Naive thymus-derived CD8-positive, alpha-beta T cell (primary cell): Measurements from ENCODE around the gene TTC32. TPM values are rescaled to one million over a fixed set of nuclear protein-coding genes. Genes with fewer than 3 reads are reported as not detected.
A peak's percentile ranks its signal among the peaks of the same experiment; 100 is the strongest.

ENCODE experiments used
- ATAC-seq, 2 donors: fragments of 150-1000 bp; cut with Tn5 transposase in 1 of 2; sonication (Bioruptor Pico), chemical (Tn5 transposase) in 1 of 2; 1 replicate in 1 of 2; 2 replicates in 1 of 2; pipeline ENCODE4 v1.10.0; 2021; ENCODE audit warnings: mild to moderate bottlenecking in 2 of 2, moderate library complexity in 2 of 2
- POLR2A ChIA-PET: fragments of 350-600 bp; sonication (Branson Sonifier 250); formaldehyde crosslinking; loops from one replicate; lab custom pipeline; 2021; ENCODE audit warnings: antibody characterized with exemption; lab: Charles Lee
- DNase-seq, 10 donors: peaks; one replicate each; pipeline versions ENCODE4 v3.0.0 to v3.0.0-alpha.2; 2020 to 2022
- H3K27ac Mint-ChIP-seq, 10 donors: one replicate each; pipeline ENCODE4 v1.8.0; 2020 to 2022; ENCODE audit warnings: mild to moderate bottlenecking in 10 of 10, mixed read lengths in 10 of 10, moderate library complexity in 4 of 10, inconsistent platforms in 1 of 10
- H3K27me3 Mint-ChIP-seq, 5 donors: one replicate each; pipeline ENCODE4 v1.8.0; 2021 to 2022; ENCODE audit warnings: mixed read lengths in 5 of 5
- H3K36me3 Mint-ChIP-seq, 3 donors: one replicate each; pipeline ENCODE4 v1.8.0; 2020 to 2022; ENCODE audit warnings: mixed read lengths in 3 of 3, mild to moderate bottlenecking in 2 of 3, inconsistent platforms in 1 of 3
- H3K4me1 Mint-ChIP-seq, 4 donors: one replicate each; pipeline ENCODE4 v1.8.0; 2021 to 2022; ENCODE audit warnings: mixed read lengths in 4 of 4
- H3K4me3 Mint-ChIP-seq, 10 donors: one replicate each; pipeline ENCODE4 v1.8.0; 2020 to 2022; ENCODE audit warnings: mild to moderate bottlenecking in 10 of 10, mixed read lengths in 10 of 10, moderate library complexity in 6 of 10, inconsistent platforms in 1 of 10
- H3K9me3 Mint-ChIP-seq, 9 donors: one replicate each; pipeline ENCODE4 v1.8.0; 2020 to 2022; ENCODE audit warnings: mixed read lengths in 9 of 9, mild to moderate bottlenecking in 3 of 9, inconsistent platforms in 1 of 9, moderate library complexity in 1 of 9
- polyA plus RNA-seq, 3 donors: library from polyadenylated mRNA; unstranded; fragments of 300-500 nt; fragmentation: Illumina TruSeq; gene quantifications; one replicate each; pipeline ENCODE4 v1.2.3, GENCODE V29; 2021
- total RNA-seq, 8 experiments: library from RNA in 2 of 8; stranded (reverse) in 2 of 8; gene quantifications; one replicate each; pipeline ENCODE4 v1.2.3 and lab custom pipeline; 2021 to 2026

Gene TTC32
- total and polyA plus RNA-seq, 5 experiments from 2014 or later: 21.9 to 66.5 (median 37.0) TPM

- Mint-ChIP-seq H3K27me3 (peaks cover 0 to 4% (median 0%) of the 10 kb centered on the region in 5 donors), H3K27ac (peak overlapping the region; percentile 95 to 99 (median 98)), H3K4me1 (peaks cover 22 to 56% (median 36%) of the 10 kb centered on the region in 4 donors), H3K36me3 (peaks cover 0 to 29% (median 4%) of the 10 kb centered on the region in 3 donors), H3K9me3 (no peaks in the 10 kb centered on the region), H3K4me3 (peak overlapping the region; percentile 95 to 99 (median 98))
- peak; percentile 52 to 83 (median 67) for DNase-seq
- POLR2A ChIA-PET: interaction anchor here (0.8 to 2.9 kb wide), 6 partner anchors 8 to 1308 kb away, joined by 3 to 32 read pairs (median 5); partner anchors contain the start of genes HS1BP3, LDAH, RDH14 and TTC32
- ATAC-seq: peak; percentile 94 to 96
Observed at GRCh38 chr2:19868701-19869580, 32.8 kb downstream of the TTC32 start.

- ATAC-seq (no peak), DNase-seq (peak in 1 of 10 donors; percentile 27)
- H3K27ac Mint-ChIP-seq: peak overlapping the region; percentile 26 to 99 (median 98)
- H3K36me3 Mint-ChIP-seq: peaks cover 0 to 22% (median 4%) of the 10 kb centered on the region in 3 donors
- H3K4me3 Mint-ChIP-seq: peak overlapping the region; percentile 95 to 99 (median 98)
- H3K4me1 Mint-ChIP-seq: peaks cover 22 to 56% (median 37%) of the 10 kb centered on the region in 4 donors
- H3K27me3 Mint-ChIP-seq: peaks cover 0 to 4% (median 0%) of the 10 kb centered on the region in 5 donors
- POLR2A ChIA-PET: interaction anchor here (0.8 to 2.9 kb wide), 6 partner anchors 9 to 1308 kb away, joined by 3 to 32 read pairs (median 5); partner anchors contain the start of genes HS1BP3, LDAH, RDH14 and TTC32
- no peaks in the 10 kb centered on the region for H3K9me3 Mint-ChIP-seq
Observed at GRCh38 chr2:19868224-19868623, 33.6 kb downstream of the TTC32 start.

- H3K36me3 Mint-ChIP-seq: peaks cover 0 to 9% (median 2%) of the 10 kb centered on the region in 3 donors
- H3K4me1 Mint-ChIP-seq: peaks cover 20 to 45% (median 34%) of the 10 kb centered on the region in 4 donors
- H3K9me3 Mint-ChIP-seq: no peaks in the 10 kb centered on the region
- H3K27ac Mint-ChIP-seq: no peak overlapping the region
- H3K27me3 Mint-ChIP-seq: peaks cover 0 to 7% (median 0%) of the 10 kb centered on the region in 5 donors
- ATAC-seq: no peak
- POLR2A ChIA-PET: no interaction called here
- DNase-seq: peak in 1 of 10 donors; percentile 6
- H3K4me3 Mint-ChIP-seq: no peak overlapping the region
Observed at GRCh38 chr2:19866771-19867170, 35.0 kb downstream of the TTC32 start.

GRCh38 chr2:19865151-19865550 is 36.6 kb downstream of the TTC32 start:
- no peak overlapping the region for H3K4me3 Mint-ChIP-seq
- no peak for ATAC-seq
- H3K27ac Mint-ChIP-seq: peak overlapping the region in 2 of 10 donors; percentile 17 to 62
- DNase-seq: peak in 1 of 10 donors; percentile 10
- peaks cover 15 to 31% (median 23%) of the 10 kb centered on the region in 4 donors for H3K4me1 Mint-ChIP-seq
- POLR2A ChIA-PET: interaction anchor here (0.7 kb wide), 1 partner anchor 1115 kb away, joined by 3 read pairs; no protein-coding TSS in a partner anchor
- H3K27me3 Mint-ChIP-seq: peaks cover 0 to 8% (median 0%) of the 10 kb centered on the region in 5 donors
- no peaks in the 10 kb centered on the region for H3K36me3 Mint-ChIP-seq
- no peaks in the 10 kb centered on the region for H3K9me3 Mint-ChIP-seq

GRCh38 chr2:19864381-19864780 is 37.4 kb downstream of the TTC32 start:
- Mint-ChIP-seq H3K4me3 (peak overlapping the region in 1 of 10 donors; percentile 23), H3K27ac (peak overlapping the region in 1 of 10 donors; percentile 59), H3K4me1 (peaks cover 9 to 23% (median 16%) of the 10 kb centered on the region in 4 donors), H3K9me3 (no peaks in the 10 kb centered on the region), H3K36me3 (no peaks in the 10 kb centered on the region), H3K27me3 (peaks cover 0 to 8% (median 0%) of the 10 kb centered on the region in 5 donors)
- POLR2A ChIA-PET: no interaction called here
- ATAC-seq (no peak), DNase-seq (peak in 1 of 10 donors; percentile 34)

GRCh38 chr2:19863303-19864041 is 38.3 kb downstream of the TTC32 start:
- no peaks in the 10 kb centered on the region for H3K9me3 Mint-ChIP-seq
- no peak overlapping the region for H3K27ac Mint-ChIP-seq
- DNase-seq (peak; percentile 39 to 77 (median 66)), ATAC-seq (peak; percentile 77 to 89)
- no peaks in the 10 kb centered on the region for H3K36me3 Mint-ChIP-seq
- H3K27me3 Mint-ChIP-seq: peaks cover 0 to 8% (median 0%) of the 10 kb centered on the region in 5 donors
- H3K4me1 Mint-ChIP-seq: peaks cover 2 to 16% (median 8%) of the 10 kb centered on the region in 4 donors
- H3K4me3 Mint-ChIP-seq: peak overlapping the region in 1 of 10 donors; percentile 49
- POLR2A ChIA-PET: no interaction called here

GRCh38 chr2:19861813-19862212 is 40.0 kb downstream of the TTC32 start:
- H3K27me3 Mint-ChIP-seq: peaks cover 0 to 11% (median 7%) of the 10 kb centered on the region in 5 donors
- no peak for ATAC-seq
- H3K36me3 Mint-ChIP-seq: no peaks in the 10 kb centered on the region
- H3K9me3 Mint-ChIP-seq: no peaks in the 10 kb centered on the region
- peak overlapping the region in 1 of 10 donors; percentile 5 for H3K27ac Mint-ChIP-seq
- POLR2A ChIA-PET: no interaction called here
- no peak for DNase-seq
- H3K4me3 Mint-ChIP-seq: no peak overlapping the region
- H3K4me1 Mint-ChIP-seq: peaks cover 0 to 7% (median 0%) of the 10 kb centered on the region in 4 donors

- ATAC-seq (no peak), DNase-seq (no peak)
- Mint-ChIP-seq H3K36me3 (no peaks in the 10 kb centered on the region), H3K4me1 (peaks cover 0 to 7% (median 0%) of the 10 kb centered on the region in 4 donors), H3K27ac (peak overlapping the region in 2 of 10 donors; percentile 29 to 69), H3K4me3 (no peak overlapping the region), H3K9me3 (no peaks in the 10 kb centered on the region), H3K27me3 (peaks cover 0 to 11% (median 7%) of the 10 kb centered on the region in 5 donors)
- POLR2A ChIA-PET: no interaction called here
Observed at GRCh38 chr2:19860022-19860421, 41.8 kb downstream of the TTC32 start.

GRCh38 chr2:19859565-19859964 is 42.2 kb downstream of the TTC32 start:
- Mint-ChIP-seq H3K4me3 (no peak overlapping the region), H3K36me3 (no peaks in the 10 kb centered on the region), H3K27ac (no peak overlapping the region), H3K4me1 (peaks cover 0 to 7% (median 0%) of the 10 kb centered on the region in 4 donors), H3K27me3 (peaks cover 0 to 10% (median 7%) of the 10 kb centered on the region in 5 donors), H3K9me3 (no peaks in the 10 kb centered on the region)
- POLR2A ChIA-PET: no interaction called here
- ATAC-seq (no peak), DNase-seq (peak in 1 of 10 donors; percentile 24)

- POLR2A ChIA-PET: no interaction called here
- Mint-ChIP-seq H3K27ac (no peak overlapping the region), H3K27me3 (peaks cover 0 to 10% (median 7%) of the 10 kb centered on the region in 5 donors), H3K4me1 (peaks cover 0 to under 1% (median 0%) of the 10 kb centered on the region in 4 donors), H3K4me3 (no peak overlapping the region), H3K36me3 (no peaks in the 10 kb centered on the region), H3K9me3 (no peaks in the 10 kb centered on the region)
- DNase-seq: peak in 1 of 10 donors; percentile 44
- no peak for ATAC-seq
Observed at GRCh38 chr2:19857806-19858205, 44.0 kb downstream of the TTC32 start.

GRCh38 chr2:19857100-19857499 is 44.7 kb downstream of the TTC32 start:
- POLR2A ChIA-PET: no interaction called here
- Mint-ChIP-seq H3K4me3 (no peak overlapping the region), H3K27me3 (peaks cover 0 to 10% (median 7%) of the 10 kb centered on the region in 5 donors), H3K27ac (no peak overlapping the region), H3K36me3 (no peaks in the 10 kb centered on the region), H3K9me3 (no peaks in the 10 kb centered on the region), H3K4me1 (no peaks in the 10 kb centered on the region)
- DNase-seq (peak in 1 of 10 donors; percentile 4), ATAC-seq (no peak)
